Liver (tissue), 9 donors: Measurements from ENCODE around the gene POMGNT1. TPM values are rescaled to one million over a fixed set of nuclear protein-coding genes. Genes with fewer than 3 reads are reported as not detected.

Source experiments
- DNase-seq: peaks from one replicate; pipeline ENCODE4 v3.0.0-alpha.2; 2017; ENCODE audit warnings: low spot score
- H3K27ac ChIP-seq, 2 donors: one replicate each; pipeline ENCODE4 v1.7.0; 2013; ENCODE audit warnings: inconsistent platforms in 2 of 2, low read length in 2 of 2, control low read depth in 1 of 2, low read depth in 1 of 2, mild to moderate bottlenecking in 1 of 2
- H3K27me3 ChIP-seq, 4 donors: one replicate each; pipeline versions ENCODE4 v1.6.1 to v1.7.0; 2013; ENCODE audit warnings: low read length in 3 of 4, inconsistent platforms in 1 of 4, mild to moderate bottlenecking in 1 of 4, moderate library complexity in 1 of 4; ENCODE audit not compliant: control insufficient read depth in 4 of 4, insufficient read depth in 4 of 4
- H3K36me3 ChIP-seq, 4 donors: one replicate each; pipeline versions ENCODE4 v1.6.1 to v1.7.0; 2013; ENCODE audit warnings: low read length in 3 of 4, mild to moderate bottlenecking in 3 of 4, low read depth in 1 of 4, moderate library complexity in 1 of 4; ENCODE audit not compliant: control insufficient read depth in 4 of 4, insufficient read depth in 3 of 4
- H3K4me1 ChIP-seq, 4 donors: one replicate each; pipeline versions ENCODE4 v1.6.1 to v1.7.0; 2013; ENCODE audit warnings: low read length in 3 of 4, mild to moderate bottlenecking in 3 of 4, moderate library complexity in 1 of 4; ENCODE audit not compliant: control insufficient read depth in 4 of 4, insufficient read depth in 4 of 4
- H3K4me3 ChIP-seq, 3 donors: one replicate each; pipeline versions ENCODE4 v1.6.1 to v1.7.0; 2013; ENCODE audit warnings: low read length in 3 of 3, control low read depth in 1 of 3, low read depth in 1 of 3, mild to moderate bottlenecking in 1 of 3
- H3K9ac ChIP-seq, 2 donors: one replicate each; pipeline ENCODE4 v1.7.0; 2013; ENCODE audit warnings: low read length in 2 of 2, mild to moderate bottlenecking in 2 of 2, moderate library complexity in 2 of 2, control low read depth in 1 of 2, low read depth in 1 of 2
- H3K9me3 ChIP-seq, 4 donors: one replicate each; pipeline versions ENCODE4 v1.6.1 to v1.7.0; 2013; ENCODE audit warnings: low read length in 3 of 4; ENCODE audit not compliant: control insufficient read depth in 4 of 4
- ATF3 ChIP-seq: IDR thresholded peaks from 2 replicates; pipeline ENCODE4 v1.6.1; 2016; ENCODE audit warnings: antibody characterized with exemption
- CTCF ChIP-seq: fragments of 150-350 bp; IDR thresholded peaks from 2 replicates; pipeline ENCODE4 v1.5.1; 2017; ENCODE audit warnings: improper control_type of control experiment, low read depth, low read length; ENCODE audit not compliant: missing input control
- EGR1 ChIP-seq, 2 donors: IDR thresholded peaks; 2 replicates each; pipeline ENCODE4 v1.6.1; 2016 to 2018; ENCODE audit warnings: antibody characterized with exemption in 2 of 2, low read depth in 2 of 2
- FOXA1 ChIP-seq: IDR thresholded peaks from 2 replicates; pipeline ENCODE4 v1.6.1; 2016; ENCODE audit warnings: antibody characterized with exemption
- FOXA2 ChIP-seq: IDR thresholded peaks from 2 replicates; pipeline ENCODE4 v1.6.1; 2016; ENCODE audit warnings: antibody characterized with exemption
- GABPA ChIP-seq, 2 donors: IDR thresholded peaks in 1 of 2; conservative IDR thresholded peaks in 1 of 2; 2 replicates each; pipeline ENCODE4 v1.6.1; 2016; ENCODE audit warnings: antibody characterized with exemption in 2 of 2, mild to moderate bottlenecking in 1 of 2, moderate library complexity in 1 of 2
- HNF4A ChIP-seq, 2 donors: conservative IDR thresholded peaks; 2 replicates each; pipeline ENCODE4 v1.6.1; 2016; ENCODE audit warnings: antibody characterized with exemption in 2 of 2, mild to moderate bottlenecking in 2 of 2
- HNF4G ChIP-seq: IDR thresholded peaks from 2 replicates; pipeline ENCODE4 v1.6.1; 2016; ENCODE audit warnings: antibody characterized with exemption
- JUND ChIP-seq, 2 donors: IDR thresholded peaks; 2 replicates each; pipeline ENCODE4 v1.6.1; 2016; ENCODE audit warnings: antibody characterized with exemption in 2 of 2
- MAX ChIP-seq: IDR thresholded peaks from 2 replicates; pipeline ENCODE4 v1.6.1; 2016; ENCODE audit warnings: antibody characterized with exemption
- NR2F2 ChIP-seq: IDR thresholded peaks from 2 replicates; pipeline ENCODE4 v1.6.1; 2016; ENCODE audit warnings: antibody characterized with exemption
- RAD21 ChIP-seq, 2 donors: IDR thresholded peaks; 2 replicates each; pipeline ENCODE4 v1.6.1; 2016; ENCODE audit warnings: antibody characterized with exemption in 2 of 2, mild to moderate bottlenecking in 2 of 2
- REST ChIP-seq: IDR thresholded peaks from 2 replicates; pipeline ENCODE4 v1.6.1; 2016; ENCODE audit warnings: antibody characterized with exemption, mild to moderate bottlenecking
- RXRA ChIP-seq, 2 donors: IDR thresholded peaks; 2 replicates each; pipeline ENCODE4 v1.6.1; 2017 to 2018; ENCODE audit warnings: antibody characterized with exemption in 2 of 2, mild to moderate bottlenecking in 1 of 2
- SP1 ChIP-seq: IDR thresholded peaks from 2 replicates; pipeline ENCODE4 v1.6.1; 2018; ENCODE audit warnings: antibody characterized with exemption, mild to moderate bottlenecking
- TAF1 ChIP-seq: conservative IDR thresholded peaks from 2 replicates; pipeline ENCODE4 v1.6.1; 2016; ENCODE audit warnings: antibody characterized with exemption, mild to moderate bottlenecking
- YY1 ChIP-seq: IDR thresholded peaks from 2 replicates; pipeline ENCODE4 v1.6.1; 2016; ENCODE audit warnings: antibody characterized with exemption, mild to moderate bottlenecking
- ZBTB33 ChIP-seq: IDR thresholded peaks from 2 replicates; pipeline ENCODE4 v1.6.1; 2016; ENCODE audit warnings: antibody characterized with exemption
- WGBS: extraction: QIAGEN DNeasy Blood & Tissue Kit; methylation state at CpG from one replicate; pipeline ENCODE4 v1.1.7; 2013; 5-methylcytosine and 5-hydroxymethylcytosine counted together
- polyA plus RNA-seq, 2 donors: library from polyadenylated mRNA; stranded (reverse) in 1 of 2; unstranded in 1 of 2; fragments of 200-250 nt in 1 of 2; fragments of >200 nt in 1 of 2; fragmentation: Nextera tagmentation in 1 of 2; extraction: Ambion mirVana in 1 of 2; gene quantifications; one replicate each; pipeline versions ENCODE4 v1.2.1 to v1.2.3, GENCODE V29; 2013 to 2015
- total RNA-seq, 2 donors: library from RNA; depleted of rRNA; stranded (reverse); fragments of >200 nt; gene quantifications; one replicate each; pipeline ENCODE4 v1.2.3, GENCODE V29; 2014
- donor health status: healthy.
- donor health status: healthy.
- donor health status: healthy.
- donor health status: healthy.
- donor health status: healthy.

Gene POMGNT1
- total and polyA plus RNA-seq, 4 donors = 10.3 to 32.0 (median 31.0) TPM

- Histone ChIP-seq H3K9me3 (no peaks in the 10 kb centered on the region), H3K9ac (no peak overlapping the region), H3K27me3 (no peaks in the 10 kb centered on the region), H3K36me3 (no peaks in the 10 kb centered on the region), H3K4me1 (peaks cover 0 to 2% (median 0%) of the 10 kb centered on the region in 4 donors), H3K27ac (no peak overlapping the region), H3K4me3 (no peak overlapping the region)
- TF ChIP-seq ZBTB33 (no peak), SP1 (no peak), EGR1 (IDR thresholded peaks at IDR 0.05; ENCODE audit: low read depth in 2 of 2) (no peak), RAD21 (IDR thresholded peaks at IDR 0.05) (no peak), YY1 (no peak), JUND (IDR thresholded peaks at IDR 0.05) (no peak), FOXA1 (no peak), GABPA (IDR thresholded peaks at IDR 0.05 in 1 of 2, conservative IDR thresholded peaks at IDR 0.05 in 1 of 2) (no peak), HNF4G (no peak), RXRA (IDR thresholded peaks at IDR 0.05) (no peak), FOXA2 (no peak), CTCF (no peak), ATF3 (no peak), HNF4A (conservative IDR thresholded peaks at IDR 0.05) (no peak), TAF1 (no peak), REST (no peak), NR2F2 (no peak), MAX (no peak)
- 59% methylated on average over 4 of the region's 4 CpGs for WGBS
- DNase-seq = no peak
Measured at GRCh38 chr1:46221749-46222148, 23.5 kb upstream of the POMGNT1 start.
